Measurements from ENCODE around the gene CELSR2.
A peak's percentile ranks its signal among the peaks of the same experiment; 100 is the strongest.

The CELSR2 gene

DNA sequence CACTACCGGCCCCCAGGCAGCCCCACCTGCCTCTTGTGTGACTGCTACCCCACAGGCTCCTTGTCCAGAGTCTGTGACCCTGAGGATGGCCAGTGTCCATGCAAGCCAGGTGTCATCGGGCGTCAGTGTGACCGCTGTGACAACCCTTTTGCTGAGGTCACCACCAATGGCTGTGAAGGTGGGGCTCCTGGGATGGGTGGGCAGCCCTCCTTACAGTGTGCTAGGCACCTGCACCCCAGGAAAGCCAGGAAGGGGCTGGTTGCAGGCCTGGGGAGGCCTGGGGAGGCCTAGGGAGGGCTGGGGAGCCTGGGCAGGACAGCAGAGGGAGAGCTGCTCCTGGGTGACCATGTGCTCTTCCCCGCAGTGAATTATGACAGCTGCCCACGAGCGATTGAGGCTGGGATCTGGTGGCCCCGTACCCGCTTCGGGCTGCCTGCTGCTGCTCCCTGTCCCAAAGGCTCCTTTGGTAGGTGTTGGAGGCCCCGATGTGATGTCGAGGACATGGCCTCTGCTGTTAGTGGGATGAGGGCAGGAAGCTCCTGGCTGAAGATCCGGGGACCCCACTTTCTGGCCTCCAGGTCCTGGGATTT lies 16.5 kb downstream of the CELSR2 start:
- DNase-seq: no peak

DNA sequence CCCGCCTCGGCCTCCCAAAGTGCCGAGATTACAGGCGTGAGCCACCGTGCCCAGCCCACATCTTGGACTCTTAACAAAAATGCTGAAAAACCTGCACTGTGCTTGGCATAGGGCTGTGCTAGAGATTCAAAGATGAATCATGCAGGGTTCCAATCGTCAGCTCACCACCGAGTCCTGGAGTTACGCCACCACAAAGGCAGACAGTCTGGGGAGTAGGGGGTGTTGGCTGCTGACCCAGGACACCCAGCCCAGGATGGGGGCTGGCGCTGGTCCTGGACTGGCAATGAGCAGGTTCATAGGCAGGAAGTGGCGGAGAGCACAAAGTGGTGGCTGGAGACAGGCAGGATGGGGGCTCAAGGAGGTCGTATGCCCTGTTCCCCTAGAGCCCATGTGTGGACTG lies 17.6 kb downstream of the CELSR2 start:
- DNase-seq: no peak

GRCh38 chr1:109267743-109268300 lies 18.5 kb downstream of the CELSR2 start:
- no peak for DNase-seq

- no peak for DNase-seq
Measured at GRCh38 chr1:109268431-109269211, 19.3 kb downstream of the CELSR2 start.

- no peak for DNase-seq
Measured at GRCh38 chr1:109269212-109269980, 20.1 kb downstream of the CELSR2 start.

DNA sequence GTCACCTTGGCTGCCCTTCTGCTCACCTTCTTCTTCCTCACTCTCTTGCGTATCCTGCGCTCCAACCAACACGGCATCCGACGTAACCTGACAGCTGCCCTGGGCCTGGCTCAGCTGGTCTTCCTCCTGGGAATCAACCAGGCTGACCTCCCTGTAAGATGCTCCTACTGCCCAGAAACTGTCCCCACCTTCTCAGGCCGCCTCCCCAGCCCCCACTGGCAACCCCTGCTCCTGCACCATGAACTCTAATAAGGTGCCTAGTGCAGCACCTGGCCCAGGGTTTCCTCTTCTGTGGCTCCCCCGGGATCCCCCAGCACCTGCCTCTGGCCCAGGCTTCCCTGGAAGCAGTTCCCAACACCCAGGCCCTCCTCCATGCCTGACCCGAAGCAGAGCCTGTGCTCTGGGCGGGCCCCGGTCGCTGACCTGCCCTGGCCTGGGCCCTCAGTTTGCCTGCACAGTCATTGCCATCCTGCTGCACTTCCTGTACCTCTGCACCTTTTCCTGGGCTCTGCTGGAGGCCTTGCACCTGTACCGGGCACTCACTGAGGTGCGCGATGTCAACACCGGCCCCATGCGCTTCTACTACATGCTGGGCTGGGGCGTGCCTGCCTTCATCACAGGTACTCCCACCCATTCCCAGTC lies 20.8 kb downstream of the CELSR2 start:
- no peak for DNase-seq

GRCh38 chr1:109270623-109271317 lies 21.4 kb downstream of the CELSR2 start:
- DNase-seq: no peak

GRCh38 chr1:109271458-109271857 lies 22.1 kb downstream of the CELSR2 start:
- DNase-seq: no peak

DNA sequence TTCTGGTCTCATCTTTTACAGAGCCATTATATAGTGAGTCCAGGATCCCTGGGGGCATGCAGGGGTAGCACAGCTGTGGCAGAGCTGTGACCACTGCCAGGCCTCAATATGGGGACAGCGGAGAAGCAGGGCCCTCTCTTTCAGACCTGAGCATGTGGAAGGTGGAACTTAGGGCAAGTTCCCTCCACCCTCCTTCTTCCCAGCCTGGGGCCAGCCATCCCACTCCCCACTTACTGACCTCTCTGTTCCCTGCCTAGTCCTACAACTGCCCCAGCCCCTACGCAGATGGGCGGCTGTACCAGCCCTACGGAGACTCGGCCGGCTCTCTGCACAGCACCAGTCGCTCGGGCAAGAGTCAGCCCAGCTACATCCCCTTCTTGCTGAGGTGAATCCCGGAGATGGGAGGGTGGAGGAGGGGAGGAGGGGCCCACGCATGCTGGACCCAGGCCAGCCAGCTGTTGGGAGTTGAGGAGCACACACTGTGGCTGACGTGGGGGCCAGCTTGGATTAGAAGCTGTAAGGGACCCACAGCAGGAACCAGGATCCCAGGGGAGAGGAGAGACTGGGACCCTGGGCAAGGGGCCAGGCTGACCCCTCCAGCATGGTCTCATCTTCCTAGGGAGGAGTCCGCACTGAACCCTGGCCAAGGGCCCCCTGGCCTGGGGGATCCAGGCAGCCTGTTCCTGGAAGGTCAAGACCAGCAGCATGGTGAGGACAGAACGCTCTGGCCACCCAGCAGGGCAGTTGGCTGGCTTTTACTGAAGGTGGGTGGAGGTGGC lies 22.9 kb downstream of the CELSR2 start:
- DNase-seq: no peak

DNA sequence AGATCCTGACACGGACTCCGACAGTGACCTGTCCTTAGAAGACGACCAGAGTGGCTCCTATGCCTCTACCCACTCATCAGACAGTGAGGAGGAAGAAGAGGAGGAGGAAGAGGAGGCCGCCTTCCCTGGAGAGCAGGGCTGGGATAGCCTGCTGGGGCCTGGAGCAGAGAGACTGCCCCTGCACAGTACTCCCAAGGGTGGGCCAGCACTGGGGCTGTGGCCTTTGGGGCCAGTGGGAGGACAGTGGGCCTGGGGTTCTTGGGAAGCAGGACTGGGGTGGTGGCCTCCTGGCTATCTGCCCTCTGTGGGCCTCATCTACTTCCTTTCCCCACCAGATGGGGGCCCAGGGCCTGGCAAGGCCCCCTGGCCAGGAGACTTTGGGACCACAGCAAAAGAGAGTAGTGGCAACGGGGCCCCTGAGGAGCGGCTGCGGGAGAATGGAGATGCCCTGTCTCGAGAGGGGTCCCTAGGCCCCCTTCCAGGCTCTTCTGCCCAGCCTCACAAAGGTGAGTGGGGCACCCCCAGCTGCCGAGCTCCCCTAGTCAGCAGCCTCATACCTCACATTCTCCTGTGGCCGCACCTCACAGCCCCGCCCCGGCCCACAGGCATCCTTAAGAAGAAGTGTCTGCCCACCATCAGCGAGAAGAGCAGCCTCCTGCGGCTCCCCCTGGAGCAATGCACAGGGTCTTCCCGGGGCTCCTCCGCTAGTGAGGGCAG lies 23.6 kb downstream of the CELSR2 start:
- no peak for DNase-seq

GRCh38 chr1:109273570-109274288 lies 24.4 kb downstream of the CELSR2 start:
- DNase-seq: no peak

DNA sequence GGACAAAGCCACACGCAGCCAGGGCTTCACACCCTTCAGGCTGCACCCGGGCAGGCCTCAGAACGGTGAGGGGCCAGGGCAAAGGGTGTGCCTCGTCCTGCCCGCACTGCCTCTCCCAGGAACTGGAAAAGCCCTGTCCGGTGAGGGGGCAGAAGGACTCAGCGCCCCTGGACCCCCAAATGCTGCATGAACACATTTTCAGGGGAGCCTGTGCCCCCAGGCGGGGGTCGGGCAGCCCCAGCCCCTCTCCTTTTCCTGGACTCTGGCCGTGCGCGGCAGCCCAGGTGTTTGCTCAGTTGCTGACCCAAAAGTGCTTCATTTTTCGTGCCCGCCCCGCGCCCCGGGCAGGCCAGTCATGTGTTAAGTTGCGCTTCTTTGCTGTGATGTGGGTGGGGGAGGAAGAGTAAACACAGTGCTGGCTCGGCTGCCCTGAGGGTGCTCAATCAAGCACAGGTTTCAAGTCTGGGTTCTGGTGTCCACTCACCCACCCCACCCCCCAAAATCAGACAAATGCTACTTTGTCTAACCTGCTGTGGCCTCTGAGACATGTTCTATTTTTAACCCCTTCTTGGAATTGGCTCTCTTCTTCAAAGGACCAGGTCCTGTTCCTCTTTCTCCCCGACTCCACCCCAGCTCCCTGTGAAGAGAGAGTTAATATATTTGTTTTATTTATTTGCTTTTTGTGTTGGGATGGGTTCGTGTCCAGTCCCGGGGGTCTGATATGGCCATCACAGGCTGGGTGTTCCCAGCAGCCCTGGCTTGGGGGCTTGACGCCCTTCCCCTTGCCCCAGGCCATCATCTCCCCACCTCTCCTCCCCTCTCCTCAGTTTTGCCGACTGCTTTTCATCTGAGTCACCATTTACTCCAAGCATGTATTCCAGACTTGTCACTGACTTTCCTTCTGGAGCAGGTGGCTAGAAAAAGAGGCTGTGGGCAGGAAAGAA lies 25.5 kb downstream of the CELSR2 start:
- no peak for DNase-seq

GRCh38 chr1:109275706-109276345 lies 26.5 kb downstream of the CELSR2 start:
- no peak for DNase-seq

DNA sequence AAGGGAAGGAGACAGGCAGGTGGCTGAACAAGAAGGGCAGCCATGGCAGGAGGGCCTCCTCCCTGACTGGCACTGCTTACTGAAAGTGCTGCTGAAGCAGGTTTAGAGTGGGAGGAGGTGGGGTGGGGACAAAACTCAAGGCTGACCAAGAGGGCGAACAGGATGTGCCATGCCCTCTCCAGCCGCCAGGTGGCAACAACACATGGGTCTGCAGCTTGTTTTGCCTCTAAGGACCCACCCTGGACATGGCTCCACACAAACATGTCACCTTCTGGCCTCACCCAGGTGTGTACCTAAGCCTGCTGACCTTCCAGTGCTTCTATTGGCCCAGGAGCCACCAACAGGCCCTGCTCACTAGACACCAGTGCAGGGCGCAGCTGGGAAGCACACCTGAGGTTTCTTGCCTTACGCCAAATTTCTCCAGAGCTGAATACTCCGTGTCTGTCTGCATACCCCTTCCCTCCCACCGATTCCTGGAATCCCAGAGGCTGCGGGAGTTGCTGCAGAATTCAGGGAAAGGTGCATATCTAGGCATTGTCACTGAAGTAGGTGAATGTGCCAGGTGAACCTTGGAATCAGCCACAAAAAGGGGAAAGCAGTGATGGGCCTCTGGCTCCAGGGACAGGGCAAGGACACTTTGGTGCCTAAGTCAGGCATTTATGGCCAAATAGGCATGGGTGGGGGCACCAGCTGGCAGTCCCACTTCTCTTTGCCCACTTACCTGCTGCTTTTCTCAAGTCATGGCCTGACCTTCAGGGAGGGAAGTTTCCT lies 28.3 kb downstream of the CELSR2 start:
- peak; percentile 46 for DNase-seq

DNA sequence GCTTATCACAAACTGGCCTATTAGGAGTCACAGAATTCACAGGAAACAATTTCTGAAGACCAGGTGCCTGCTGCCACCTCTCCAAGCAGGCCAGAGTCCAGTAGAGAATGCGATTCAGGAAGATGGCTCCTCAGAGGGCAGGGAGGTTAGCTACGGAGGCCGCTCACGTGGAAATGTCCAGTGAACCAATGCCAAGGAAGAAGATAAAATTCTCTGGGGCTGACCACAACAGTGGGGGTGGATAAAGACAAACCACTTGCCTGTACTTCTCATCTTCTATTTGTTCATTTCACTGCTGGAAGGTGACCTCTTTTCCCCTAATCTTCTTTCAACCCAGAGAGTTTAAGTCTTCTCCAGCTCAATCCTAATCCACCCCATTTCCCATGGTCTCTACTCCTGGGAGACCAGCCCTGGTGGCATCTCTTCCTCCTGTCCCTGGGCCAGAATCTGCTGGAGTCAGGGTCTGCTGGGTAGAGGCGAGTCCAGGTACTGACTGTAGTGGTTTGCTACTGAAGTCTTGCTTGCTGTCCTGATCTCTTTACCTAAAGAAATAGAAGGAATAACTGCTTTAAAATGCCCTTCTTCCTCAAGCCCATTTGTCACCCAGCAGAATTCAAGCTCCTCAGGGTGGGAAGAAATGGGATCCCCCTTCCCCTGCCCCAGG lies 30.4 kb downstream of the CELSR2 start:
- no peak for DNase-seq

- DNase-seq: no peak
Measured at GRCh38 chr1:109280862-109281261, 31.5 kb downstream of the CELSR2 start.

All from NCI-H2171 treated with DMSO at 0.1 percent for 48 hours (cell line).